Mesendoderm (in vitro differentiated cells): ENCODE results near the gene MKRN2OS. TPM values are rescaled to one million over a fixed set of nuclear protein-coding genes. Genes with fewer than 3 reads are reported as not detected.
A peak's percentile ranks its signal among the peaks of the same experiment; 100 is the strongest.

Experiments used
- DNase-seq: peaks from one replicate; pipeline ENCODE4 v3.0.0; 2013
- H2AK5ac ChIP-seq: 2 replicates; pipeline ENCODE4 v1.6.1; 2013; ENCODE audit warnings: low read length, inconsistent platforms
- H2BK120ac ChIP-seq: 2 replicates; pipeline ENCODE4 v1.6.1; 2013; ENCODE audit warnings: low read depth, mild to moderate bottlenecking, low read length, moderate library complexity, mixed read lengths
- H2BK15ac ChIP-seq: replicated peaks from 2 replicates; pipeline ENCODE4 v1.6.1; 2013; ENCODE audit warnings: low read depth, mild to moderate bottlenecking, moderate library complexity
- H2BK5ac ChIP-seq: 2 replicates; pipeline ENCODE4 v1.6.1; 2013; ENCODE audit warnings: low read length, inconsistent platforms
- H3K18ac ChIP-seq: 2 replicates; pipeline ENCODE4 v1.6.1; 2013; ENCODE audit warnings: mild to moderate bottlenecking, low read length, mixed read lengths
- H3K23ac ChIP-seq: one replicate; pipeline ENCODE4 v1.6.1; 2013; ENCODE audit warnings: low read length
- H3K27ac ChIP-seq: 2 replicates; pipeline ENCODE4 v1.5.1; 2013; ENCODE audit warnings: low read depth, mild to moderate bottlenecking, inconsistent platforms, low read length, moderate library complexity
- H3K27me3 ChIP-seq: 2 replicates; pipeline ENCODE4 v1.6.1; 2013; ENCODE audit warnings: low read length, control low read depth, mild to moderate bottlenecking, inconsistent platforms; ENCODE audit not compliant: insufficient read depth, poor library complexity
- H3K36me3 ChIP-seq: 2 replicates; pipeline ENCODE4 v1.6.1; 2013; ENCODE audit warnings: low read length, inconsistent platforms; ENCODE audit not compliant: control insufficient read depth, insufficient read depth
- H3K4ac ChIP-seq: one replicate; pipeline ENCODE4 v1.6.1; 2013; ENCODE audit warnings: low read depth, mild to moderate bottlenecking, low read length, moderate library complexity
- H3K4me1 ChIP-seq: 2 replicates; pipeline ENCODE4 v1.6.1; 2013; ENCODE audit warnings: low read depth, low read length, inconsistent platforms; ENCODE audit not compliant: control insufficient read depth
- H3K4me2 ChIP-seq: 2 replicates; pipeline ENCODE4 v1.6.1; 2013; ENCODE audit warnings: low read length
- H3K4me3 ChIP-seq: 2 replicates; pipeline ENCODE4 v1.5.1; 2013; ENCODE audit warnings: mild to moderate bottlenecking, low read length
- H3K56ac ChIP-seq: one replicate; pipeline ENCODE4 v1.6.1; 2013; ENCODE audit warnings: low read length
- H3K79me1 ChIP-seq: 2 replicates; pipeline ENCODE4 v1.6.1; 2013; ENCODE audit warnings: low read length, inconsistent platforms
- H3K79me2 ChIP-seq: 2 replicates; pipeline ENCODE4 v1.6.1; 2013; ENCODE audit warnings: mild to moderate bottlenecking, low read length; ENCODE audit not compliant: control insufficient read depth, insufficient read depth
- H3K9ac ChIP-seq: 2 replicates; pipeline ENCODE4 v1.6.1; 2013; ENCODE audit warnings: low read length, inconsistent platforms
- H4K5ac ChIP-seq: one replicate; pipeline ENCODE4 v1.6.1; 2013; ENCODE audit warnings: low read length
- H4K8ac ChIP-seq: one replicate; pipeline ENCODE4 v1.6.1; 2013; ENCODE audit warnings: low read depth, mild to moderate bottlenecking, control low read depth, low read length, moderate library complexity
- WGBS: extraction: QIAGEN DNeasy Blood & Tissue Kit; methylation state at CpG from one replicate; pipeline ENCODE4 v1.1.7; 2013; ENCODE audit warnings: low lambda C conversion rate, missing lambda C conversion rate; ENCODE audit not compliant: insufficient coverage; ENCODE audit errors: extremely low coverage; 5-methylcytosine and 5-hydroxymethylcytosine counted together
- small RNA-seq: library from polyadenylated mRNA; stranded (forward); fragments of <200 nt; extraction: miRNeasy Mini kit (QIAGEN cat#:217004); gene quantifications from one replicate; pipeline ENCODE3, GENCODE V24; 2013; ENCODE audit not compliant: insufficient read depth

MKRN2OS gene

GRCh38 chr3:12490547-12490946 lies 54.8 kb downstream of the MKRN2OS start:
- H3K36me3 ChIP-seq, result no peaks in the 10 kb centered on the region
- H2BK120ac ChIP-seq, result no peak overlapping the region
- H3K4me3 ChIP-seq, result no peak overlapping the region
- H3K4me1 ChIP-seq, result no peaks in the 10 kb centered on the region
- no peak overlapping the region for H2AK5ac ChIP-seq
- peaks cover 3% of the 10 kb centered on the region for H3K79me1 ChIP-seq
- H3K56ac ChIP-seq, result no peak overlapping the region
- no peak overlapping the region for H4K5ac ChIP-seq
- H2BK5ac ChIP-seq, result no peak overlapping the region
- no peak overlapping the region for H3K4me2 ChIP-seq
- DNase-seq, result no peak
- no peak overlapping the region for H3K9ac ChIP-seq
- H4K8ac ChIP-seq, result no peak overlapping the region
- peaks cover 4% of the 10 kb centered on the region for H3K79me2 ChIP-seq
- H3K4ac ChIP-seq, result no peak overlapping the region
- H3K23ac ChIP-seq, result no peak overlapping the region
- H3K18ac ChIP-seq, result no peak overlapping the region
- no CpG with 5 or more reads among the region's 3 CpGs for WGBS
- H3K27me3 ChIP-seq, result no peaks in the 10 kb centered on the region
- H3K27ac ChIP-seq, result no peak overlapping the region
- H2BK15ac ChIP-seq, result no peak overlapping the region

- no peak overlapping the region for H3K4ac ChIP-seq
- no peak overlapping the region for H3K18ac ChIP-seq
- no peak overlapping the region for H4K5ac ChIP-seq
- WGBS, result no CpG with 5 or more reads among the region's 4 CpGs
- no peak overlapping the region for H2BK5ac ChIP-seq
- H3K4me2 ChIP-seq, result no peak overlapping the region
- H3K79me2 ChIP-seq, result peaks cover 10% of the 10 kb centered on the region
- no peak overlapping the region for H2BK15ac ChIP-seq
- H3K79me1 ChIP-seq, result peaks cover 8% of the 10 kb centered on the region
- no peak overlapping the region for H4K8ac ChIP-seq
- no peak overlapping the region for H2BK120ac ChIP-seq
- H3K4me3 ChIP-seq, result no peak overlapping the region
- H3K56ac ChIP-seq, result no peak overlapping the region
- no peaks in the 10 kb centered on the region for H3K27me3 ChIP-seq
- H3K27ac ChIP-seq, result no peak overlapping the region
- H3K36me3 ChIP-seq, result no peaks in the 10 kb centered on the region
- no peak overlapping the region for H2AK5ac ChIP-seq
- peak; percentile 39 for DNase-seq
- H3K9ac ChIP-seq, result no peak overlapping the region
- no peak overlapping the region for H3K23ac ChIP-seq
- no peaks in the 10 kb centered on the region for H3K4me1 ChIP-seq
Measured at GRCh38 chr3:12489832-12490231, 55.5 kb downstream of the MKRN2OS start.

Small RNA genes lying within 50 kb of the gene (small RNA-seq; reads per million reads assigned to genes)
- gene RF00017, result not detected
- gene RNA5SP123, result not detected
- gene RNU6-377P, result not detected
